T-helper 22 cell (primary cell): Measurements from ENCODE around the gene PKLR.

Source experiments
- DNase-seq: peaks from one replicate; pipeline ENCODE4 v3.0.0-alpha.2; 2020; ENCODE audit warnings: low read depth

Gene PKLR

GRCh38 chr1:155284476-155284875, 16.8 kb downstream of the PKLR start:
- DNase-seq, result no peak

DNA sequence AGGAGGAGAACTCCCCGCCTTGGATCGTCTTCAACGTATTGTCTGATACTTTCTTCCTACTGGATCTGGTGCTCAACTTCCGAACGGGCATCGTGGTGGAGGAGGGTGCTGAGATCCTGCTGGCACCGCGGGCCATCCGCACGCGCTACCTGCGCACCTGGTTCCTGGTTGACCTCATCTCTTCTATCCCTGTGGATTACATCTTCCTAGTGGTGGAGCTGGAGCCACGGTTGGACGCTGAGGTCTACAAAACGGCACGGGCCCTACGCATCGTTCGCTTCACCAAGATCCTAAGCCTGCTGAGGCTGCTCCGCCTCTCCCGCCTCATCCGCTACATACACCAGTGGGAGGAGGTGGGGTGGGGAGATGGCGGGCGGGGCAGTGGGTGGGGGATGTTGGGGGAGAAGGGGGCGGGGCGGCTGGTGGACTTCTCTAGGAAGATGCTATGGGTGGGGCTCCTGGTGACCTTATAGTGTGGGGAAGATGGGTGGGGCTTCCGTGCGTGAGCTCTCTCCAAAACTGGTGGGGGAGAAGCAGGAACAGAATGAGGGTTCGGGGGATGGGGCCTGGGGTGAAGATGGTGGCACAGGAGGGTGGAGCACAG, 18.6 kb downstream of the PKLR start:
- no peak for DNase-seq

DNA sequence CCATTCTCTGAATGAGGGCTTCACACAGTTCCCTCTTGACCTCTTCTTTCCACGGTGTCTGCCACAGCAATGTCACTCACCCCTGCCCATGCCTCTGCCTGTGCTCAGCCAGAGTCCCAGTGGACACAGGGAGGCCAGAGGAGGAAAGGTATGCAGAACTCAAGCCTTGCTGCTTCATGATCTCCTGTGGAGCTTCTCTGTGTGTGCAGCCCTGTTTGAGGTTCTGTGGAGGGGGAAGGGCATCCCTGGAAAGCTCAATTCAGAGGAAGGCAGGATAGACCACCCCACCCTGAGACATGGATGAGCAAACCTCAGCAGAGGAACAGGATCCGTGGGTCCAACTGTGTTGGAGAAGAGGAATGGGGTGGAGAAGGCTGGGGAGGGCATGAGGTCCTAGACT, 22.0 kb downstream of the PKLR start:
- no peak for DNase-seq

- no peak for DNase-seq
Observed at GRCh38 chr1:155278689-155279160, 22.5 kb downstream of the PKLR start.

GRCh38 chr1:155277902-155278688, 23.1 kb downstream of the PKLR start:
- DNase-seq, result peak; percentile 67

DNA sequence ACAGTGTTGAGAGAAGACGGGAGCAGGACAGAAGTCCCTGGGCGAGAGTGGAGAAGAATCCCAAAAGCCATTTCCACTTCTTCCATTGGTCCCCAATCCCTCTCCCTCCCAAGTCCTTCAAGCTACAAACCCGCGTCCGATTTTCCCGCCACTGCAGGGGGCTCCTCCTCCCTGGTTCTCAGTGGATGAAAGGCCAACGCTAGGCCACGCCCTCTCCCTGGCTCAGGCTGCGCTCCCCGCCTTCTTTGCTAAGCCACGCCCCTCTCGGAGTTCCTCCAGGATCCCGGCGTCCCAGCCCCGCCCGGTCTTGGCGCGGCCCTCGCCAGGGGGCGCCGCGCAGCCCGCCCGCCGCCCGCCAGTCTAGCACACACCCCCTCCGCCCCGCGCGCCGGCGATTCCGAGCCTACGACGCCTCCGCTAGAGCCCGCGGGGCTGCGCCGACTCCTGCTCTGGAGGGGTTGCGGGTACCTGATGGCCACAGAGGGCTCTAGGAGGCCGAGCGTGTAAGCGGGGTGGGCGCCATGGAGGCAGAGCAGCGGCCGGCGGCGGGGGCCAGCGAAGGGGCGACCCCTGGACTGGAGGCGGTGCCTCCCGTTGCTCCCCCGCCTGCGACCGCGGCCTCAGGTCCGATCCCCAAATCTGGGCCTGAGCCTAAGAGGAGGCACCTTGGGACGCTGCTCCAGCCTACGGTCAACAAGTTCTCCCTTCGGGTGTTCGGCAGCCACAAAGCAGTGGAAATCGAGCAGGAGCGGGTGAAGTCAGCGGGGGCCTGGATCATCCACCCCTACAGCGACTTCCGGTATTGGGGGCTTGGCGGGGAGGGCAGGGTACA, 24.0 kb downstream of the PKLR start, which contains the start of gene HCN3:
TSS of gene HCN3 (plus strand) at position 394 of the 832 bp plus-strand sequence. CDS start at position 522, 128 bp downstream.
- DNase-seq, result peak; percentile 87

- peak; percentile 91 for DNase-seq
Observed at GRCh38 chr1:155273343-155274245, 27.6 kb downstream of the PKLR start, which contains the start of gene CLK2. CLK2 (minus strand) TSS chr1:155273504; CDS start chr1:155270977, 2,527 bp downstream.

DNA sequence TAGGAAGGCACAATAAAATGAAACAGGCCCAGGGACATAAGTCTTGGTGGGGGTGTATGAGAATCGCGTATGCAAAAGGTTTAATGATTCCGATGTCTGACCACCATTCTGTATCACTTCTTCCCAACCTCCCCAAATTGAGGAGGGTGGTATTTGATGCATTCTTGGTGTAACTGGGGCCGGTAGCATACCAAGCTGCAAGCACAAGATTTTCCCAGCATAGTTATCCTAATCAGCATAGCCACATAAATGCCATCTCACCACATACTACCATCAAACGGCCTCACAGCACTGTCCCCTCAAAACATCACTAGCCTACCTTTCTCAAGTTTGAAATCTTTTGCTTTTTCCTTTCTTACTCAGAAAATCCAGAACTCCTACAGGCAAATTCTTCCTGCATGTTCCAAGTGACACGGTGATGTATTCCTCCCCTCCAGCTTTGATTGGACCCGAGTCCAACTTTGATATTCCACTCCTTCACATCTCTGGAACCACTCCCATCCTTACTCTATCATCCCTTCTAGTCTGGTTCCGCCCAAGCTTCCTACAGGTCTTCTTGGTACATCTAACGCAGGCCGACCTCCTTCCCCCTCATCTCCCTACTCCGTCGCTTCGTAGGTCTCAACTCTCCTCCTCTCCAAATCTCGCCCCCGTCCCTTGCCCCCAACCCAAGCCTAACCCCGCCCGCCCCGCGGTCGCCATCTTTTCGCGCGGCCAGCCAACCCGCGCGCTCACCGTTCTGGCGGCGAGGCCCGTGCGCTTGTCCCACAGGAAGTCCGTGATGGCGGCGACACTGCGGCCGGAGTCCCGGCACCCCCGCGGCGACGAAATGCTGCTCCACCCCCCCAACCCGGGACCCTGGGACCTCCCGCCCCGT, 28.5 kb downstream of the PKLR start:
- no peak for DNase-seq

GRCh38 chr1:155269381-155269780, 31.9 kb downstream of the PKLR start:
- DNase-seq, result no peak

DNA sequence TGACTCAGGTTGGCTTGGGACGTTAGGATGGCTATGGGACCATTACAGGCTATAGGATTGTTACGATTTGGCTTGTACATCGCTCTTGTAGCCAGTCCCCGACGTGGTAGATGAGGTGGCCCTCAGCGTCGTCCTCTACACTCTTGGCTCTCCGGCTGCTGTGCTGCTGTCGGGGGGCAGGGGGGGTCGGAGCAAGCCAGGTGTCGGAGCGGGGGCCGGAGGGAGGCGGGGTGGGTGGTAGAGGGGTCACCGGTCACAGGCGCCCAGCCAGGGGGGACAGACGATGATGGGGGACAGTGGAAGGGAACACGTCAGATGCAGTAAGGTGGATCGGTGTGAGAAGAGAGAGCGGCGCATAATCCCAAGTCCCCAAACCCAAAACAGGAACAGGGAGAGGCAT, 32.6 kb downstream of the PKLR start:
- DNase-seq, result no peak

- DNase-seq, result no peak
Observed at GRCh38 chr1:155267373-155267772, 33.9 kb downstream of the PKLR start.

DNA sequence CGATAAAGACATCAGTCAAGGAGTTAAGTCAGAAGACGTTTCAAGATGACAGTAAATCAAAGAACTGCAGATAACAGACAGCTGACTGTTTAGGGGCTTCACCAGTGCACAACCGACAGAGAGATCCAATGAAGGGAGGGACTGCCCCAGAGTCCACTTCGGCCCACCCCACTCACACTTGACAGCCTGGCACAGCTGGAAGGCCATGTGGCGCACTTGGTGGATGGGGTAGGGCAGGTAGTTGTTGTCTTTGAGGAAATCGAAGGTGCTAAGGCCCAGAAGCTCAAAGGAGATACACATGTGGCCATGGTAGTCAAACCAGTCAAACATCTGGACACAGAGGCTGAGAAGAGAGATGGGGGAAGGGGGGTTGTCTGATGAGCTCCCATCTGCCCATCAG, 34.7 kb downstream of the PKLR start:
- no peak for DNase-seq

DNA sequence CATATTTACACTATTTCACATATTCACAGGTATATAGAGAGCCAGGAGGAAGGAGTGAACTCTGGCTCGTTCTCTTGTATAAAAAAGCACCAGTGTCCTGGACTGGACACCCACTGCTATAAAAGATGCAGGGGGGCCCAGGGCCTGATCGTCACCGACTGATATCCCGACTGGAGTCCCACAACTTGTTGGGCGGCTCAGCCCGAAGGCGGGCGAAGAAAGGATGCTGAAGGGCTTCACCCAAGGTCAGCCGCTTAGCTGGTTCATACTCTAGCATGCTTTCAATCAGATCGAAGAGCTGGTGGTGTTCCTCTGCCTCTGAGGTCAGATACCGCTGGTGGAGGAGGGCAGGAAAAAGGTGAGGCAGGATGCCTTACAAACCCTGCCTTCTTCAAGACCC, 38.2 kb downstream of the PKLR start:
- DNase-seq, result no peak

DNA sequence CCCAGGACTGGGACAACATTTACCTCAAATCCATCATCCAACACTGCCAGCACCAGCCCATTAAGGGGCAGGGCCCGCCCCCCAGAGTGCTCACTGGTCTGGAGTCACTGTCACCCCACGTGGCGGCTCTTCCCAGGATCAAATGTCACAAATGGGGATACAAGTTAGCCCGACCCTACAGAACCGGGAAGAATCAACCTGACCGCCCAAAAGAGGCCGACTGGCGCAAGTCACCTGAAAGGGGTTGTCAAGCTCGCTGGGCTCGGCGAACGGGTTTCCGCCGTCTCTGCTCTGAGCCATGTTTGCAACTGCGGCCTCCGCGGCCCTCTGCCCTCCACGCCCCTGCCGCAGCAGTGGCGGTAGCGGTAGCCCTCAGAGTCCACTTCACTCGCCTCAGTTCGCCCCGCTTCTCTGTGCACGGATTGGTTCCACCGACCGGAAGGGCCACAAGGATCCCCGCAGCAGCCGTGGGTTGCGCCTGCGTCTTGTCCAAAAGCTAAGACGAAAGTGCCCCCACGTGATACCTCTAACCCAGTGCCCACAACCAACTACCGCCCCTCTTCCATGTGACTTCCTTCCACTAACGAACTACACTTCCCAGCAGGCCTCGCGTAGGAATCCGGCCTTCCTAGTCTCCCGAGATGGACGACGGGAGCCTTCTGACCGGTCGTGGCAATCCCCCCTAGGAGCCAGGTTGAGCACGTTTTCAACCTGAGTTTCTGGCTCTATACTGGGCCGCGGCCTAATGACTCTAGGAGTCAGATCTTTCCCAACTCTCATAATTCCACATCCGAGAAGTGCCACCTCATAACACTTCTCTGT, 39.2 kb downstream of the PKLR start, which contains the start of gene SCAMP3:
TSS of gene SCAMP3 (minus strand) at position 509 of the 822 bp plus-strand sequence. CDS start at position 300, 209 bp downstream.
- peak; percentile 86 for DNase-seq

DNA sequence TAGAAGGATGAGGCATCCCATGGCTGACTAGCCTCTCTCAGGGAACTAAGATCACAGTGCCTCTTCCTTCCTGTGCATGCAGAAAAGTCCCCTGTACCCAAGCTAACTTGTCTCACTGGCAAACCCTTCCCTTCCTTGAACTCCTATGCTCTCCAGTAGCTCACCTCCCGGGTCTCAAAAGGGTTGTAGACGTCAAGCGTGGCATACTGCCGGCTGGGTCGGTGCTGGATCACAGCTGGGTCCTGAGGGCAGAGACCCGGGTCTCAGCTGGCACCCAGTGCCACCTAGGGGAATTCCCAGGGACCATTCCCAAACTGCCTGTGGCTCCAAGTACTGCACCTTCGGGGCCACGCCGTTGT, 39.8 kb downstream of the PKLR start:
- DNase-seq, result no peak

DNA sequence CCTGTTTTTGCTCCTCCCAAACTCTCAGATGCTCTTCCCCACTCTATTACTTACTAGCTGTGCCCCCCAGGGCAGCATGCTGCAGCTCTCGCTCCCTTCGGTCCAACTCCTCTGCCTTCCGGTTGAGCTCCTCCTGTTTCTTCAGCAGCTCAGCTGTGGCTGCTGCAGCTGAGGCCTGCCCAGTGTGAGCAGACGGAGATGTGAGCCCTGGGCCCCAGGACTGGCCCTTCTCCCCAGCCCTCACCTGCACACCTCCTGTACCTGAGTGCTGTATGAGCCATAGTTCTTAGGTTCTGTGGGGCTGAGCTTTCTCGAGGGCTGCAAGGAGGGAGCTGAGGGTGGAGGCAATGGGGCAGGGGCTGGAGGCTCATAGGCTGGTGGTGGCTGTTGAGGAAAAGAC, 41.0 kb downstream of the PKLR start:
- DNase-seq, result no peak

- DNase-seq, result no peak
Observed at GRCh38 chr1:155256058-155256852, 45.0 kb downstream of the PKLR start.

DNA sequence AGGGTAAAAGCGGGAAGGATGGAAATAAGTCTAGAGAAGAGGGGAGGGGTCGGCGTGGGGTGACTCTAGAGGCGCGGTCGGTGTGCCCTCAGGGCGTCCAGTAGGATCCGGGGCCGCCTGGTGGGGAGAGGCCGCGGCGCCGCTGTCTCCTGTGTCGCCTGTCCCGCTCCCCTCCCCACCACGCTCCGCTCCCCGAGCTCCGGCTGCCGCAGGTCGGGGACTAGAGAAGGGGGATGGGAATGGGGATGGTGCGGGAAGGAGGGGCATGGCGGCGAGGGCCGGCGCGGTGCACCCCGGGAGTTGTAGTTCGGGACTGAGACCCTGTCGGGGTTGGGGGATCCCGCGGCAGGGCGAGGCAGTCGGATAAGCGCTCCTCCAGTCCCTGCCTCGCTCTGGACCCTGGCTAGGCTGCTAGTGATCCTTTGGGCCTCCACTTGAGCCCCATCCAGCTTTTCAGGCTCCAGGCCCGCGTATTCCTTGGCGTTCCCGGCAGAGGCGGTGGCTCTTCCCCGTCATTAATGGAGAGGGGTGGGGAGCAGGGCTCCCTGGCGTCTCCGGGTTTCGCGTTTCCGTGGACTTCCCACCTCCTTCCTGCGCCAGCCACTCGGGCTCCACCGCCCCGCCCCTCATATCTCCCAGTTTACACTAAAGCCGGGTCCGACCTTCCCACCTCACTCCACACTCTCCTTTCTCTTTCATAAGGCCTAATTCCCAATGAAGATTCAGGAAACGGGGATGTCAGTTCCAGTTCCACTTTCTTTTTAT, 45.8 kb downstream of the PKLR start, which contains the start of gene ENTREP3:
TSS of gene ENTREP3 (minus strand) at position 241 of the 765 bp plus-strand sequence. CDS start 606 bp downstream, outside the sequence.
- peak; percentile 65 for DNase-seq
